Ovary (tissue), 9 donors: Measurements from ENCODE around the gene GRK5. TPM values are rescaled to one million over a fixed set of nuclear protein-coding genes. Genes with fewer than 3 reads are reported as not detected.

Experiments
- DNase-seq, 5 donors: peaks; one replicate each; pipeline ENCODE4 v3.0.0-alpha.2; 2019 to 2020
- H3K27ac ChIP-seq, 2 donors: fragments of 200-600 bp; one replicate each; pipeline versions ENCODE4 v1.5.1 to v1.8.0; 2019 to 2022
- H3K27me3 ChIP-seq: fragments of 200-600 bp; one replicate; pipeline ENCODE4 v1.8.0; 2022
- H3K36me3 ChIP-seq: fragments of 200-600 bp; sonication (generic); one replicate; pipeline ENCODE4 v1.5.1; 2019
- H3K4me1 ChIP-seq: one replicate; pipeline ENCODE4 v1.8.1; 2013; ENCODE audit warnings: mild to moderate bottlenecking, moderate library complexity; ENCODE audit not compliant: insufficient read depth
- H3K4me3 ChIP-seq: fragments of 200-600 bp; sonication (generic); one replicate; pipeline ENCODE4 v1.5.1; 2017
- H3K9me3 ChIP-seq, 2 donors: fragments of 200-600 bp in 1 of 2; sonication (generic) in 1 of 2; one replicate each; pipeline versions ENCODE4 v1.5.1 to v1.8.1; 2013 to 2019; ENCODE audit warnings: mild to moderate bottlenecking in 1 of 2, moderate library complexity in 1 of 2
- EP300 ChIP-seq: sonication (generic); formaldehyde crosslinking; IDR thresholded peaks from one replicate; pipeline ENCODE4 v1.6.1; 2017; ENCODE audit warnings: antibody characterized with exemption
- POLR2A ChIP-seq: fragments of 450-650 bp; IDR thresholded peaks from one replicate; pipeline ENCODE4 v1.6.1; 2017; ENCODE audit warnings: antibody characterized with exemption, mild to moderate bottlenecking, moderate library complexity
- WGBS, 3 donors: extraction: QIAGEN DNeasy Blood & Tissue Kit in 1 of 3; methylation state at CpG; one replicate each; pipeline versions ENCODE4 v1.1.5 to v1.1.7; 2013 to 2017; 5-methylcytosine and 5-hydroxymethylcytosine counted together
- intact Hi-C, 4 donors: fragments of 100-400 bp; cut with DNase I; formaldehyde crosslinking; loops; one replicate each; pipeline versions ENCODE4 v1.11.0 to v1.15.1; 2022 to 2023
- polyA plus RNA-seq, 2 donors: library from polyadenylated mRNA; stranded (reverse); fragments of 200-250 nt in 1 of 2; fragments of 350-450 nt in 1 of 2; fragmentation: Illumina TruSeq in 1 of 2; extraction: RNeasy Lipid Tissue Mini Kit (QIAGEN cat#74804) in 1 of 2; gene quantifications; one replicate each; pipeline ENCODE4 v1.2.3, GENCODE V29; 2013 to 2014
- total RNA-seq, 7 donors: library from RNA; depleted of rRNA in 2 of 7; stranded (reverse); fragments of >200 nt in 2 of 7; fragmentation: NEBNext Ultra II Directional in 3 of 7; extraction: Animal tissue kit (Norgen Biotek cat#: 25700) in 3 of 7; gene quantifications; one replicate each; pipeline versions ENCODE4 v1.1.0 to v1.2.4, GENCODE V29; 2016 to 2023
- TF ChIP-seq, protein P1 (sequence below), 3 donors: fragments of 450-650 bp in 2 of 3; fragments of 200-600 bp in 1 of 3; IDR thresholded peaks; one replicate each; pipeline versions ENCODE4 v1.5.1 to v1.8.0; 2016 to 2022; ENCODE audit warnings: antibody characterized with exemption in 3 of 3, mild to moderate bottlenecking in 1 of 3
- donor health status: DM: no; HTN: no; CAD: no; lungs with moderate emphysema.
- donor health status: DM: no; HTN: no; CAD: no.
- donor health status: Bipolar disorder and iron deficiency.
- donor health status: DM: yes; HTN: yes; CAD: no.
- donor health status: DM: no; HTN: no; CAD: no.
- donor health status: DM: yes; HTN: yes; CAD: no.

The GRK5 gene
- total and polyA plus RNA-seq, 9 donors = 10.0 to 115 (median 38.2) TPM

DNA sequence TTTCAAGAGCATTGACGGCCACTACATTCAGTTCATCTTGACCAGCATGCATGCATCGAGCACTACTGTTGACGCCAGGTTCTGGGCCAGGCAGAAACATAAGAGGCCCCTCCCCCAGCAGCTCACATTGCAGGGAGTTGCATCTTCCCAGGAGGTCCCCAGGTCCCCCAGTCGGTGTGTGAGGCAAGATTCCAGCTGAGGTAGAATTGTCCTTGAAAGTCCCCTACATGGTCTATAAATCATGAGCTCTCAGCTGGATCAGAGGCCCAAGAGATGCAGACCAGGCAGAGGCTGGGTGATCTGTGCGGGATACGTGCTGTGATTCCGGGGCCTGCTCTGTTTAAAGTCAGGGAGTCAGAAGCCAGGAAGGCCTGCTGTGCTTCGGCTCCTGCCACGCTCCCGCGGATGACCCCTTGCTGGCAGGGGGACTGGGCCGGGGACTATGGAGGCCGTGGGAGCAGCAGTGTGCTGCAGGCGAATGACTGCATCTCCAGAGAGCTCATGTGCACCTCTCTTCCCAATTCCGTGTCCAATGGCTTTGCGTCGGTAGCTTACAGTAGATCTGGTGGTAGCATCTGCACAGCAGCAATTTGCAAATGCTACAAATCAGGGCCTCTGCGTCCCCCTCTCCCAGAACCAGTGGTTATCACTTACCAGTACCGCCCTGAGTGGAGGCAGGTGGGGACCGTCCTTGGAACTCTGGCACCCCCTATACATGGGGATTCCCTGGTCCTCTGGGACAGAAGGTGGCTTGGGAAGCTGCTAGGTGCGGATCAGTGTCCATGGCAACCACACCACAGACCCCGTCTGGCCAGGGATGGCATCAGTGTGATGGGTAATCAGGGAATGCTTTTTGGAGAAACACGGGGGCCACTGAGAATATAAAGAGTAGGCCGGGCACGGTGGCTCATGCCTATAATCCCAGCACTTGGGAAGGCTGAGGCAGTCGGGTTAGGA lies 241.5 kb downstream of the GRK5 start:
- H3K4me3 ChIP-seq = no peak overlapping the region
- intact Hi-C loops = no loop called here
- WGBS, 3 donors = 80 to 86% (median 81%) methylated on average over 26 of the region's 26 CpGs
- no peaks in the 10 kb centered on the region for H3K27me3 ChIP-seq
- TF ChIP-seq, protein P1, sequence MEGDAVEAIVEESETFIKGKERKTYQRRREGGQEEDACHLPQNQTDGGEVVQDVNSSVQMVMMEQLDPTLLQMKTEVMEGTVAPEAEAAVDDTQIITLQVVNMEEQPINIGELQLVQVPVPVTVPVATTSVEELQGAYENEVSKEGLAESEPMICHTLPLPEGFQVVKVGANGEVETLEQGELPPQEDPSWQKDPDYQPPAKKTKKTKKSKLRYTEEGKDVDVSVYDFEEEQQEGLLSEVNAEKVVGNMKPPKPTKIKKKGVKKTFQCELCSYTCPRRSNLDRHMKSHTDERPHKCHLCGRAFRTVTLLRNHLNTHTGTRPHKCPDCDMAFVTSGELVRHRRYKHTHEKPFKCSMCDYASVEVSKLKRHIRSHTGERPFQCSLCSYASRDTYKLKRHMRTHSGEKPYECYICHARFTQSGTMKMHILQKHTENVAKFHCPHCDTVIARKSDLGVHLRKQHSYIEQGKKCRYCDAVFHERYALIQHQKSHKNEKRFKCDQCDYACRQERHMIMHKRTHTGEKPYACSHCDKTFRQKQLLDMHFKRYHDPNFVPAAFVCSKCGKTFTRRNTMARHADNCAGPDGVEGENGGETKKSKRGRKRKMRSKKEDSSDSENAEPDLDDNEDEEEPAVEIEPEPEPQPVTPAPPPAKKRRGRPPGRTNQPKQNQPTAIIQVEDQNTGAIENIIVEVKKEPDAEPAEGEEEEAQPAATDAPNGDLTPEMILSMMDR (IDR thresholded peaks at IDR 0.05) = no peak
- no peak for TF ChIP-seq POLR2A
- TF ChIP-seq EP300 = no peak
- H3K4me1 ChIP-seq = peaks cover 12% of the 10 kb centered on the region
- no peak overlapping the region for H3K27ac ChIP-seq
- H3K9me3 ChIP-seq = no peaks in the 10 kb centered on the region
- DNase-seq = peak in 1 of 5 donors; percentile 35
- H3K36me3 ChIP-seq = no peaks in the 10 kb centered on the region

DNA sequence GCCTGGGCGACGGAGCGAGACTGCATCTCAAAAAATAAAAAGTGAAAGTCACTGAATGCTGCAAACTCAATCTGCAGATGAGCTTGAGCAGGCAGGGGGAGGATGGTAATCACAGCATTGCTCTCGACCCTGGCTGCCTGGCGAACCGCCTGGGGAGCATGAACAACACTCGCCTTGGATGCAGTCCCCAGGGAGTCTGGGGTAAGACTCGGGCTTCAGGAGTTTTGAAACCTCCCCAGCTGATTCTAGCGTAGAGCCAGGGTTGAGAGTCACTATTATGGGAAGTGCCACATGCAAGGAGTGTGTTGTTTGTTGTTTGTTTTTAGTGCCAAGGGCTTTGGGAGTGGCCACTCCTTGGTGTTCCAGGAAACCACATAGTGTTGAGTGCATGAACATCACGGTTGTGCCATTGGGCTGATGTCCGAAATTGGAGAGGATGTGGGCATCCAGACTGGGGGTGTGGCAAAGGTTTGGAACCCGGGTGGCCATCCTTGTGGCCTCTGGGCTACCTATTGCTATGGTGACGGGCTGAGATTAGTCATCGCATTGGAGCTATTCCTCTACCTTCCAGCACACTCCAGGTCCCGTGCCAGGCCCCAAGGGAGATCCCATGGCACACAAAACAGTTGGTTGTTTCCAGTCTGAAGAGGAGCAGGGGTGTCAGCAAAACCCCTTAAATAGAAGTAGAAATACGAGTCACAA lies 242.5 kb downstream of the GRK5 start:
- H3K9me3 ChIP-seq = no peaks in the 10 kb centered on the region
- DNase-seq = peak; percentile 69 to 87 (median 80)
- H3K27me3 ChIP-seq = no peaks in the 10 kb centered on the region
- H3K4me1 ChIP-seq = peaks cover 12% of the 10 kb centered on the region
- TF ChIP-seq, protein P1 (IDR thresholded peaks at IDR 0.05) = no peak
- TF ChIP-seq POLR2A (no peak), EP300 (no peak)
- intact Hi-C loops = no loop called here
- H3K36me3 ChIP-seq = no peaks in the 10 kb centered on the region
- no peak overlapping the region for H3K4me3 ChIP-seq
- 37 to 52% (median 43%) methylated on average over 16 of the region's 16 CpGs for WGBS, 3 donors
- no peak overlapping the region for H3K27ac ChIP-seq

DNA sequence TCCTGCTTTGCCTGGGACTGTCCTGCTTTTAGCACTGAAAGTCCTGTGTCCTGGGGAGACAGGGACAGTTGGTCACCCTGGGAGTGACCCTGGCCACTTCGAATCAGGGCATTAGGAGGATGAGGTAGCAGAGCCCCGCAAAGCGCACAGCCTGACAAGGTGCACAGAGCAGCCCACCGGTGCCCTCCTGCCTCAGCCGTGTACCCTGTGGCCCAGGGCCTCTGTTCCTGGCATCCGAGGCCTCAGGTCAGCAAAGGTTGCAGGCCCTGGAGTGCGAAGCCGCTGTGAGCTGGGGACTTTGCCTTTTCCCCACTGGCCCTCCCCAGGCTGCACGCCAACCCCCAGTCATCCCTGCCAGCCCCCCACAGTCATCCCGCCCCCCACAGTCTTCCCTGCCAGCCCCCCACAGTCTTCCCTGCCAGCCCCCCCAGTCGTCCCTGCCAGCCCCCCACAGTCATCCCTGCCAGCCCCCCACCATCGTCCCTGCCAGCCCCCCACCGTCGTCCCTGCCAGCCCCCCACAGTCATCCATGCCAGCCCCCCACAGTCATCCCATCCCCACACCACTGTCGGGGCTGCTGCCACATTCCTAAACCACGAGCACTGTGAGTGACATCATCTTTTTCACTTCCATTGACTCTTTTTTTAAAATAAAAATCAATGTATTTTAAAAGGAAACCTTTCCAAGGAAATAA lies 243.4 kb downstream of the GRK5 start:
- WGBS, 3 donors = 73 to 88% (median 82%) methylated on average over 14 to 16 of the region's 16 CpGs
- Histone ChIP-seq H3K27me3 (no peaks in the 10 kb centered on the region), H3K27ac (no peak overlapping the region), H3K9me3 (no peaks in the 10 kb centered on the region), H3K4me1 (peaks cover 12% of the 10 kb centered on the region), H3K4me3 (no peak overlapping the region), H3K36me3 (no peaks in the 10 kb centered on the region)
- intact Hi-C loops = no loop called here
- DNase-seq = no peak
- TF ChIP-seq, protein P1 (IDR thresholded peaks at IDR 0.05) = no peak
- TF ChIP-seq EP300 (no peak), POLR2A (no peak)

DNA sequence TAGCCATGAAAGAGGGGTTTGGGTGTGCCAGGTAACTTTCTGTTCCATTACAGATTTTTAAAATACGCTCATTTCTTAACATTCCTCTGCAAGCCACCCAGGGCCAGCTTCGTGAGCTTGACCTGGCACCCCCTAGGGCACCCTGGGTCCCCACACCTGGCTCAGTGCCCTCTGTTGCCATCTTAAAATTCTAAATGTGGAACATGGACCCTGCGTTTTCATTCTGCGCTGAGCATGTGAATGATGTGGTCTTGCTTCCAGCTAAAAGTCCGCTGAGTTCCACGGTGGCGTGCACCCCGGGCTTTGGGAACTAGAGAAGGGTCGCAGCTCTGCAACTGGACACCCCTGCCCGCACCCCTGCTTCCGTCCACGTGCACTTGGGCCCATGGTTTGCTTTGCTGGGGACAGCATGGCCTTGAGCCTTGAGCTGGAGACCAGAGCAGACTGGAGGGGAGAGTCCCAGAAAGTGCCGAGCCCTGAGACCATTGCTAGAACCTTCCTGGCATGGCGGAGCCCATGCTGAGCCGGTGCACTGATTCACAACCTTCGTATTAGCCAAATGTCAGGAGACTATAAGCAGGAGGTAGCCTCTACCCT lies 244.0 kb downstream of the GRK5 start:
- H3K27ac ChIP-seq = no peak overlapping the region
- DNase-seq = no peak
- intact Hi-C loops = no loop called here
- peaks cover 12% of the 10 kb centered on the region for H3K4me1 ChIP-seq
- H3K36me3 ChIP-seq = no peaks in the 10 kb centered on the region
- WGBS, 3 donors = 93 to 96% (median 93%) methylated on average over 16 of the region's 16 CpGs
- no peak overlapping the region for H3K4me3 ChIP-seq
- H3K27me3 ChIP-seq = no peaks in the 10 kb centered on the region
- H3K9me3 ChIP-seq = no peaks in the 10 kb centered on the region
- TF ChIP-seq EP300 (no peak), POLR2A (no peak)
- TF ChIP-seq, protein P1 (IDR thresholded peaks at IDR 0.05) = no peak
